Esophagus squamous epithelium (tissue), 5 donors: ENCODE data around the gene ZFP64. TPM values are rescaled to one million over a fixed set of nuclear protein-coding genes. Genes with fewer than 3 reads are reported as not detected.

Experiments used
- DNase-seq: peaks from one replicate; lab custom pipeline; 2025; lab: John Stamatoyannopoulos, UW
- H3K27ac ChIP-seq, 4 donors: fragments of 200-600 bp; sonication (generic); one replicate each; pipeline ENCODE4 v1.5.1; 2016 to 2019; ENCODE audit warnings: mild to moderate bottlenecking in 1 of 4
- H3K27me3 ChIP-seq, 4 donors: fragments of 200-600 bp; sonication (generic); 1 replicate in 3 of 4; 2 replicates in 1 of 4; pipeline versions ENCODE4 v1.5.1 to v1.6.0; 2017 to 2021; ENCODE audit warnings: antibody characterized with exemption in 1 of 4
- H3K36me3 ChIP-seq, 3 donors: fragments of 200-600 bp; sonication (generic); one replicate each; pipeline ENCODE4 v1.5.1; 2016 to 2019
- H3K4me1 ChIP-seq, 3 donors: fragments of 200-600 bp; sonication (generic); one replicate each; pipeline ENCODE4 v1.5.1; 2017 to 2019
- H3K4me3 ChIP-seq, 4 donors: fragments of 200-600 bp; sonication (generic); 1 replicate in 3 of 4; 2 replicates in 1 of 4; pipeline ENCODE4 v1.5.1; 2016 to 2019; ENCODE audit warnings: mild to moderate bottlenecking in 2 of 4, moderate library complexity in 1 of 4
- H3K9me3 ChIP-seq, 3 donors: fragments of 200-600 bp; sonication (generic); one replicate each; pipeline ENCODE4 v1.5.1; 2016 to 2019
- CTCF ChIP-seq, 6 experiments: fragments of 450-650 bp in 4 of 6; fragments of 200-600 bp in 2 of 6; sonication (generic) in 2 of 6; IDR thresholded peaks; one replicate each; pipeline ENCODE4 v1.5.1; 2016 to 2019; ENCODE audit warnings: antibody characterized with exemption in 6 of 6, mild to moderate bottlenecking in 4 of 6, moderate library complexity in 4 of 6
- POLR2A ChIP-seq, 4 donors: fragments of 450-650 bp; IDR thresholded peaks; one replicate each; pipeline ENCODE4 v1.6.1; 2017; ENCODE audit warnings: antibody characterized with exemption in 4 of 4, mild to moderate bottlenecking in 4 of 4, moderate library complexity in 3 of 4
- WGBS, 2 donors: methylation state at CpG; one replicate each; pipeline ENCODE4 v1.1.5; 2018; 5-methylcytosine and 5-hydroxymethylcytosine counted together
- intact Hi-C: fragments of 100-400 bp; cut with DNase I; formaldehyde crosslinking; loops from one replicate; pipeline ENCODE4 v1.15.0; 2022
- total RNA-seq, 4 donors: library from RNA; depleted of rRNA; stranded (reverse); fragments of >200 nt; gene quantifications; one replicate each; pipeline ENCODE4 v1.1.0, GENCODE V29; 2016
- donor health status: DM: yes; HTN: yes; CAD: no.

Gene ZFP64
- total RNA-seq, 4 donors from 2014 or later = 8.9 to 16.2 (median 14.2) TPM

GRCh38 chr20:52180180-52180840, 11.3 kb downstream of the ZFP64 start:
- DNase-seq = no peak
- H3K4me1 ChIP-seq = no peaks in the 10 kb centered on the region
- H3K27ac ChIP-seq = no peak overlapping the region
- 83 to 93% methylated on average over 5 of the region's 5 CpGs for WGBS, 2 donors
- no peaks in the 10 kb centered on the region for H3K27me3 ChIP-seq
- TF ChIP-seq CTCF (IDR thresholded peaks at IDR 0.05) = no peak
- no peak for TF ChIP-seq POLR2A (IDR thresholded peaks at IDR 0.05)
- no peak overlapping the region for H3K4me3 ChIP-seq
- intact Hi-C loops = no loop called here
- peaks cover 0 to 46% (median 10%) of the 10 kb centered on the region in 3 donors for H3K36me3 ChIP-seq
- H3K9me3 ChIP-seq = no peaks in the 10 kb centered on the region

DNA sequence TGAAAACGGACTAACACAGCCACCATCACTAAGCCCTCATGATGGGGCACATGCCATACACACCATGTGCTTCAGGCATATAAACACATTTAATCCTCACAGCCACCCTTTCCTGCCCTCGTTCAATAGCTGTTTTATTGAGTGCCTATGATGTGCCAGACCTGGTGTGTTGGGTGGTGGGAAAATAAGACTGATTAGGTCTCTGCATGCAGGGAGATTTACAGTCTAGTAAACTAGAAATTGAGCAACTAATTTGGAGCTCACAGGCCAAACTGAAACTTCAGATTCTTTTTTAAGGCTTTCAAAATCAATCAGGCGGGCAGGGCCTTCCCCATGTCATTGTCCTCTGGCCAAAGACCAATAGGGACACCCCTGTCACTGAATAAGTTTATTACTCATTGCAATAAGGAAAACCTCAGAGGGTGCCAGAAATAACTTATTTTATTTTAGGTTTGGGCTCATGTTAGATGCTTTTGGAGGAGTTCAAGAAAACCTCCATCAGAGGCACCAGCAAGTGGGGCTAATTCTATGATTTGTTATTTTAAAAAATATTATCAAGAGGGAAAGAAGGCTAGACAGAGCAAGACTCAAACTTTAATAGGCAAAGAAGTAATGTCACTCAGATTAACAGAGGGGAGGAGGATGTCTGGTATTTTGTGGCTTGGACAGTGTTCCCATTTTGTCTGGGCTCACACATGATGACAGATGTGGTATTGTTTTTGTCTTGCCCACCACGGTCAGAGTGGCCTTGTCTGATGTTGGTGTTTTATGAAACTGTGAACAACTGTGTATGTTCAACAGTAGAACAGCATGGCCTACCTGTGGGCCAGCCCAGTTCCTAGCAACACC, 12.0 kb downstream of the ZFP64 start:
- intact Hi-C loops = no loop called here
- WGBS, 2 donors = 53 to 54% methylated on average over 3 to 4 of the region's 4 CpGs
- TF ChIP-seq POLR2A (IDR thresholded peaks at IDR 0.05) = no peak
- no peak for TF ChIP-seq CTCF (IDR thresholded peaks at IDR 0.05)
- Histone ChIP-seq H3K27ac (no peak overlapping the region), H3K36me3 (peaks cover 0 to 38% (median 2%) of the 10 kb centered on the region in 3 donors), H3K9me3 (no peaks in the 10 kb centered on the region), H3K27me3 (no peaks in the 10 kb centered on the region), H3K4me1 (no peaks in the 10 kb centered on the region), H3K4me3 (no peak overlapping the region)
- no peak for DNase-seq

GRCh38 chr20:52178691-52179090, 12.9 kb downstream of the ZFP64 start:
- 67 to 80% methylated on average over 2 to 3 of the region's 3 CpGs for WGBS, 2 donors
- H3K36me3 ChIP-seq = peaks cover 0 to 37% (median 0%) of the 10 kb centered on the region in 3 donors
- intact Hi-C loops = no loop called here

DNA sequence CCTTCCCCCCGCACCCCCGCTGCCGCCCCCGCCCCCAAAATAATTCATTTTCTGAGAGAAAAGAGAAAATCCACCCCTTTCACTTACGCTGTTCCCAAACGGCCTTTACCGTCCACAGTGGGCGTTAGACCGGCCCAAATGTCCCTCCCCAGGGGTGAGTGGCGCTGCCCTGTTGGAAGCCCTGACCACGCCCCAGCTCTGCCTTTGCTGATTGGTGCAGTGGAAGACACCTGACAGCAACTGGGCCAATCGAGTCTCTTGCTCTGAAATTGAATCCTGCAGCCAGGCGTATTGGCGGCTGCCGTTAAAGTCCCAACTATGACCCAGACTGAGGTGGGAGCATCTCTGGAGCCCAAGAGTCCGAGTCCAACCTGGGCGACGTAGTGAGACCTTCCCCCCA, 15.7 kb downstream of the ZFP64 start:
- H3K36me3 ChIP-seq = peaks cover 0 to 35% (median 0%) of the 10 kb centered on the region in 3 donors
- H3K4me3 ChIP-seq = no peak overlapping the region
- WGBS, 2 donors = 89 to 91% methylated on average over 5 to 12 of the region's 18 CpGs
- no peak overlapping the region for H3K27ac ChIP-seq
- no peak for DNase-seq
- intact Hi-C loops = no loop called here
- TF ChIP-seq CTCF (IDR thresholded peaks at IDR 0.05) = no peak
- TF ChIP-seq POLR2A (IDR thresholded peaks at IDR 0.05) = no peak
- no peaks in the 10 kb centered on the region for H3K27me3 ChIP-seq
- no peaks in the 10 kb centered on the region for H3K4me1 ChIP-seq
- no peaks in the 10 kb centered on the region for H3K9me3 ChIP-seq

More at GRCh38 chr20:52178691-52179090, 12.9 kb downstream of the ZFP64 start:
- no peaks in the 10 kb centered on the region for H3K9me3 ChIP-seq
- no peak for TF ChIP-seq POLR2A (IDR thresholded peaks at IDR 0.05)
- no peak for TF ChIP-seq CTCF (IDR thresholded peaks at IDR 0.05)
- no peaks in the 10 kb centered on the region for H3K4me1 ChIP-seq
- H3K27me3 ChIP-seq = no peaks in the 10 kb centered on the region
- no peak for DNase-seq
- H3K27ac ChIP-seq = no peak overlapping the region
- H3K4me3 ChIP-seq = no peak overlapping the region
